Measurements from ENCODE around the gene DAPK2. TPM values are rescaled to one million over a fixed set of nuclear protein-coding genes. Genes with fewer than 3 reads are reported as not detected.
"Not testable (repeated sequence)": the region's sequence is repeated elsewhere in the genome, so short reads cannot be mapped to it uniquely, and the experiment has no call there.

The DAPK2 gene
- polyA plus RNA-seq, 3 donors = 4.4 to 8.2 (median 5.1) TPM

- peak; percentile 72 for DNase-seq
These were observed 130.2 kb downstream of the DAPK2 start for GRCh38 chr15:63915873-63916771.

- DNase-seq = no peak
These were observed 130.9 kb downstream of the DAPK2 start for GRCh38 chr15:63915209-63915872.

GRCh38 chr15:63913786-63914315 lies 132.4 kb downstream of the DAPK2 start:
- no peak for DNase-seq

- DNase-seq = no peak
These were observed 132.9 kb downstream of the DAPK2 start for GRCh38 chr15:63913336-63913735.

GRCh38 chr15:63912061-63912615 lies 134.1 kb downstream of the DAPK2 start:
- DNase-seq = no peak

- no peak for DNase-seq
These were observed 135.1 kb downstream of the DAPK2 start for GRCh38 chr15:63911160-63911559.

GRCh38 chr15:63909819-63910437 lies 136.4 kb downstream of the DAPK2 start:
- peak; percentile 34 for DNase-seq

- no peak for DNase-seq
These were observed 137.3 kb downstream of the DAPK2 start for GRCh38 chr15:63908991-63909390.

GRCh38 chr15:63908281-63908680 lies 138.0 kb downstream of the DAPK2 start:
- no peak for DNase-seq

- DNase-seq = no peak
These were observed 138.8 kb downstream of the DAPK2 start for GRCh38 chr15:63907521-63907920.

GRCh38 chr15:63906266-63906584 lies 140.1 kb downstream of the DAPK2 start:
- DNase-seq = no peak

- no peak for DNase-seq
These were observed 140.6 kb downstream of the DAPK2 start for GRCh38 chr15:63905558-63906265.

- no peak for DNase-seq
These were observed 141.2 kb downstream of the DAPK2 start for GRCh38 chr15:63905131-63905530.

GRCh38 chr15:63904042-63904441 lies 142.2 kb downstream of the DAPK2 start:
- no peak for DNase-seq

GRCh38 chr15:63902671-63903035 lies 143.6 kb downstream of the DAPK2 start:
- DNase-seq = no peak

GRCh38 chr15:63901912-63902670 lies 144.2 kb downstream of the DAPK2 start:
- DNase-seq = no peak

- DNase-seq = no peak
These were observed 146.0 kb downstream of the DAPK2 start for GRCh38 chr15:63900306-63900705.

- DNase-seq = not testable (repeated sequence)
These were observed 146.7 kb downstream of the DAPK2 start for GRCh38 chr15:63899606-63900005.

- DNase-seq = no peak
These were observed 147.1 kb downstream of the DAPK2 start for GRCh38 chr15:63899193-63899592.

GRCh38 chr15:63896336-63897115 lies 149.8 kb downstream of the DAPK2 start:
- no peak for DNase-seq
